Forelimb muscle (tissue), 1 donor: ENCODE measurements around the gene OCIAD1. TPM values are rescaled to one million over a fixed set of nuclear protein-coding genes. Genes with fewer than 3 reads are reported as not detected.
"Not testable (repeated sequence)": the region's sequence is repeated elsewhere in the genome, so short reads cannot be mapped to it uniquely, and the experiment has no call there.

Experiments
- DNase-seq: peaks from one replicate; pipeline ENCODE4 v3.0.0-alpha.2; 2013; ENCODE audit warnings: low read depth
- polyA plus RNA-seq: library from polyadenylated mRNA; unstranded; fragments of 120-200 nt; gene quantifications from one replicate; pipeline ENCODE4 v1.2.1, GENCODE V29; 2013; ENCODE audit not compliant: insufficient read length

The OCIAD1 gene, protein sequence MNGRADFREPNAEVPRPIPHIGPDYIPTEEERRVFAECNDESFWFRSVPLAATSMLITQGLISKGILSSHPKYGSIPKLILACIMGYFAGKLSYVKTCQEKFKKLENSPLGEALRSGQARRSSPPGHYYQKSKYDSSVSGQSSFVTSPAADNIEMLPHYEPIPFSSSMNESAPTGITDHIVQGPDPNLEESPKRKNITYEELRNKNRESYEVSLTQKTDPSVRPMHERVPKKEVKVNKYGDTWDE
- polyA plus RNA-seq = 208 TPM

DNA sequence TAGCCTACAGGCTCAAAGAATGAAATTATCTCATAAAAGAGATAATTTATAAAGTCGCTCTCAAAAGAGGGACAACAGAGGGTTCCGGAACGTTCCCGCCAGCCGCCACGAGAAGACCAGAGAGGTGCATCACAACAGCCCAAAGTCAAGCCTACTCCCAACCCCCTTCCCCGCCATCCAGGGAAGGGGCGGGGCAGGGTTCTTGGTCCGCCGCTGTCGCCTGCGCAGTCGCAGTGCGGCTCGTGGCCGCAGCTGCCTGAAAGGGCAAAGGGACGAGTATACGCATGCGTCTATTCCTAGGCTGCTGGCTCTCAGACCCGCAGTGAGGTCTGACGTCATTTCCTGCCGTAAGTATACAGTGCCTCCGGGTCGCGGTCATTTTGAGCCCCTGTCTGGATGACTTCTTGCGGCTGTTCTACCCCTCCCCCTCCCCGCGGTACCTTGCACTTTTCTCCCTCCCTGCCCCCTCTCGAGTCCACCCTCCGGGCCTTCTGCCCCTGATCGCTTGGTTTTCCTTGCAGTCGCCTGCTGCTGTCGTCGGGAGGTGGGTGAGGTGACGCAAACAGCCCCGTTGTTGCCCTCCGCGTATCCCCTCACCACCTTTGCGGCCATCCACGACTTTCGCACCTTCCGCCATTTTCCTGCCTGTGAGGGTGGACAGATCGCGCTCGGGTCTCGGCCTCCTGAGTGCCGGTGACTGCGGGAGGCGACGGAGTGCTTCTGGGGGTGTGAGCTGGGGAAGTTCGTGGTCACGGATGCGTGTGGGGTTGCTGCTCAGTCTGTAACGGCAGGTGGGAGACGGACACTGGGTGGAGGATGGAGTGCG is at the start of gene OCIAD1:
Gene OCIAD1, plus strand, starts transcription at position 383 of the 826 bp plus-strand sequence. CDS start 1,537 bp downstream, outside the sequence.
- peak; percentile 100 for DNase-seq

DNA sequence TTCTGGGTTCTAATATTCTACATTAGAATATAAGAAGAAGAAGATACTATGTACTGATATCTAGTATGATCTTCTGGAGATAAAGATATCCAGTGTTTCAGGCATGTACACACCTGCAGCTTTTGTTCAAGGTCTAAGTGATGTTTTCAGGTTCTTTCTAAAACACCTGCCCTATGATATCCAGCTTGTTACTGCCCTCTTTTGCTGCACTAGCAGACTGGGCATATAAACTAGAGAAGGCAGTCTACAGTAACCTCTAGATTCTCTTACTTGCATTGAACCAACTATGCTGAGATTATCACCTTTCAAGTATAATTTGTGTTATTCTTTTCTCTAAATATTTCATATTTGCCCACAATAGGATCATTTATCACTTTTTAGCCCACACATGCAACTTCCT is 48.9 kb upstream of the OCIAD1 start:
- DNase-seq = no peak

- no peak for DNase-seq
Measured at GRCh38 chr4:48785302-48785701, 45.6 kb upstream of the OCIAD1 start.

DNA sequence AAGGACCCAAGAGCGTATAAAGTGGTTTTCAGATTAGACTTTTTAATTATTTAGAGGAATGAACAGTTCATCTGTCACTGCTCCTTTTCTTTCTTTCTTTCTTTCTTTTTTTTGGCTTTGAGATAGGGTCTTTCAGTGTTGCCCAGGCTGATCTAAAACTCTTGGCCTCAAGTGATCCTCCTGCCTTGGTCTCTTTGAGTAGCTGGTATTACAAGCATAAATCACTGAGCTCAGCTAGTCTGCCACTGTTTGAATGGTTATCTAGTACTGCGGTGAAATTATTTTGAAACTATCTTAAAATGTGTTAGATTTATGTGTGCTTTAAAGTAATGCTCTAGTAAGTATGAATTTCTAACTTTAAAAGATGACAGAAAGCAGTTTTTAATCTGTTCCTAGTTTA is 44.3 kb upstream of the OCIAD1 start:
- no peak for DNase-seq

DNA sequence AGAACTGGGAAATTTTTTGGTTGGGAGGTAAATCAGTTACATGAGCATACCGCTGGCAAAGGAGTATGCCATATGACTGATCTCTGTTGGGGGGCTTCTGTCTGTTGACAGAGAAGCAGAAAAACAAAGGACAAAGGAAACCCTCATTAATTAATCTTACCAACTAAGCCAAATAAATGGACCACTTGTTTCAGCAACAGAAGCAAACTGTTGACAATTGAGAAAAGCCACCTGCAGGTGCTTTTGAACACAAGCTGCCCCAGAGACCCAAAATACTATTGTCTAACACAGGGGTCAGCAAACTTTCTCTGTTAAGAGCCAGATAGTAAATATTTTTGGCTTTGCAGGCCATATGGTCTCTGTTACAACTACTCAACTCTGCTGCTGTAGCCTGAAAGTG is 43.8 kb upstream of the OCIAD1 start:
- no peak for DNase-seq

GRCh38 chr4:48790561-48790960 is 40.3 kb upstream of the OCIAD1 start:
- DNase-seq = no peak

DNA sequence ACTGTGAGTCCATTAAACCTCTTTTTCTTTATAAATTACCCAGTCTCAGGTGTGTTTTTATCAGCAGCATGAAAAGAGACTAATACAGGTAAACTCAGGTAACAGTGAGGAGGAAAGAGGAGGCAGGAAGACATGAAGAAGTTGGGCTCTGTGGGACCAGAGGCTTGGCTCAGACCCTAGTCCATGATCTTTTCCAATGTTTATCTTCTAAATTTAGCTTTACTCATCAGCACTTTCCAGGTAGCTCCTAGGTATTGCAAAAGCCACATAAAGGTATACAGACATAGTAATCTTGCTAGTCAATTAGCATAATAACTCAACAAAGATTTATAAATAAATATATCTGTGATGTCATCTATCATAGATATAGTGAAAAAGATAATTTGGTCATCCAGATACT is 39.6 kb upstream of the OCIAD1 start:
- DNase-seq = no peak

DNA sequence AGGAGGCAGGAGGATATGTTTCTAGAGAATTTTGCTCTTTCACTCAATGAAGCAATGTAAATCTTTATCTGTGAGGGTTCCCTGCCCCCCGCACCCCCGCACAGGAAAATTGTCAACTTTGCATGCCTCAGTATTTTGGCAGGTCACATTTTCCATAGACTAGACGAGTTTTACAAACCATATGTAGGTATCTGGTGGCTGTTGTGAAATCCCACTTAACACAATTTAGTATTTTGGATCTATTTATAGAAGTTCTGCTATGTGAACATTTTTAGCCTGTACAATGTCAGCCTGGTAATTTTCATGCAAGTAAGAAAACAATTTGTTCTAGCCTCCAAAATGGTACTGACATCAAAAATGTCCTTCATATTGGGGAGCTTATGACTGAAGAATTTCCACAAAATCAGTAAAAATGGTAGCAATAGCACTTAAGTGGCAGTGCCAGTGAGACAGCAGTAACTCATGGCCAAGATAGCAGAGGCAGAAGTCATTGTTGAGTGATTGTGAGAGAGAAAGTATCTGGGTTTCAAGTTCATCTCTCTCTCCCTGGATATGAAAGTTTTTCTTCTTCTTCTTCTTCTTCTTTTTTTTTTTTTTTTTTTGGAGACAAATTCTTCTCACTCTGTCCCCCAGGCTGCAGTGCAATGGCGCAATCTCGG is 38.4 kb upstream of the OCIAD1 start:
- no peak for DNase-seq

- no peak for DNase-seq
Measured at GRCh38 chr4:48795108-48795507, 35.8 kb upstream of the OCIAD1 start.

- DNase-seq = no peak
Measured at GRCh38 chr4:48796191-48796926, 34.5 kb upstream of the OCIAD1 start.

DNA sequence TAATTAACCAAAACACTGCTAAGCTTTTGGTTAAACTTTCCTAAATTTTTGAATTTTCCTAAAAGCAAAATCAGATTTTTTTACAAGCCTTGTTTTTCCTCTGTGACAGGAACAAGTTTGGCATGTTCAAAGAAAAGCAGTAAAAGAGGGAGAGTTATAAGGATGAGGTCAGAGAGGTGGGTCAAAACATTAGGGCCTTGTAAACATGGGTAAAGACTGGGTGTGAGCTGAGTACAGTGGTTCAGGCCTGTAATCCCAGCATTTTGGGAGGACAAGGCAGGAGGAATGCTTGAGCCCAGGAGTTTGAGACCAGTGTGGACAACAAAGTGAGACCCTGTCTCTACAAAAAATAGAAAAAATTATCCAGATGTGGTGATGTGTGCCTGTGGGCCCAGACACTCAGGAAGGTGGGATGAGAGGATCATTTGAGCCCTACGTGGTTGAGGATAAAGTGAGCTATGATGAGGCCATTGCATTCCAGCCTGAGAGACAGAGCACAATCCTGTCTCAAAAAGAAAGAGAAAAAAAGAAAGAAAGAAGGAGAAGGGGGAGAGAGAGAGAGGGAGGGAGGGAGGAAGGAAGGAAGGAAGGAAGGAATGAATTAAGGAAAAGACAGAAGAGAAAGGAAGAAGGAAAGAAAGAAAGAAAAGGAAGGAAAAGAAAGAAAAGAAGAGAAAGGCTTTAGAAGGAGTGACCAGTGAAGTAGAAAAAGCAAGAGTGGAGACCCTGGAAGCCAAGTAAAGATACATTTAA is 33.8 kb upstream of the OCIAD1 start:
- no peak for DNase-seq

- no peak for DNase-seq
Measured at GRCh38 chr4:48798117-48798516, 32.8 kb upstream of the OCIAD1 start.

DNA sequence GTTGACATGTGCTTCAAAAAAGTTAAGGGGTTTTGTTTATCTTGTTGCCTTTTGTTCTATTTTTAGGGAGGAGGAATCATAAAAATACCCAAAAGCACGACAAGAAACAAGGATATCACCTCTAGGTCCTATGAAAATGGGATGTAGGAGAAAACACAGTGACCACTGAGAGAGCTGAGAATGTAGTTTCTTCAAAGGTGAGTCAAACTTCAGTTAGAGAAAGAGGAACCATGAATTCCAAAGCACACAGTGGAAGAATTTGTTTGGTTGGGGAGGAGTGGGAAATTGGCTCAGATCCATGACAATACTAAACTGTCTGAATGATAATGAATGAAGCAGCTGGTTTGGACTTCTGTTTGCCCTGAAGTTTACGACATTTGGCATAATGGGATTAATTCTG is 31.7 kb upstream of the OCIAD1 start:
- DNase-seq = no peak

- DNase-seq = not testable (repeated sequence)
Measured at GRCh38 chr4:48800155-48800554, 30.7 kb upstream of the OCIAD1 start.

DNA sequence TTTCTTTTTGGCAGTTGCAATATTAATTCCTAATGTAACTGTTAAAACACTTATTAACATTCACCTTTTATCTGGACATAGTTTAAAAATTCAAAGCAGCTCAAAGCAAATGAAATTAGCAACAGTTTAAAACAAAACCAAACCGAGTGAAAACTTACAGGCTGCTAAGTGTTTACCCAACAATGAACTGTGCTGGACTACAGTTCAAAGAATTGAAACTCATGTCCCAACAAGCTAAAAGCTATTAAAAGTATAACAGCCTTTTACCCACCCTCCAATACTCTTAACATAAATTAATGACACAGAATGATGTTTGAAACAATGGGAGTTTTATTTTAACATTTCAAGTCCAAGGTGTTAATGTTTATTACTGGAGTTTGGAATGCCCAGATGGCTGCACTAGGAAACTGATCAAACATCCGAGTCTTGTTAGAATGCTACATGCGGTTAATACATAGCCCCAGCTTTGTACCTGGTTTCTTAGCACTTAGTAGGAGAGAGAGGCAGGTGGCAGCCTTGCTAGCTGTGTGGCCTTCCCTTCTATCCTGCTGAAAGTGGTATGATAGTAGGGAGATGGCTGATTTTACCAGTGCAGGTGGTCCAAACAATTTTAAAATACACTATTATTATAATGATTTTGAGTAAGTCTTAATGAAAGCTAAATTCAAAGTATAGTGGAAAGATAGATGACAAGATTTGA is 29.7 kb upstream of the OCIAD1 start:
- no peak for DNase-seq

DNA sequence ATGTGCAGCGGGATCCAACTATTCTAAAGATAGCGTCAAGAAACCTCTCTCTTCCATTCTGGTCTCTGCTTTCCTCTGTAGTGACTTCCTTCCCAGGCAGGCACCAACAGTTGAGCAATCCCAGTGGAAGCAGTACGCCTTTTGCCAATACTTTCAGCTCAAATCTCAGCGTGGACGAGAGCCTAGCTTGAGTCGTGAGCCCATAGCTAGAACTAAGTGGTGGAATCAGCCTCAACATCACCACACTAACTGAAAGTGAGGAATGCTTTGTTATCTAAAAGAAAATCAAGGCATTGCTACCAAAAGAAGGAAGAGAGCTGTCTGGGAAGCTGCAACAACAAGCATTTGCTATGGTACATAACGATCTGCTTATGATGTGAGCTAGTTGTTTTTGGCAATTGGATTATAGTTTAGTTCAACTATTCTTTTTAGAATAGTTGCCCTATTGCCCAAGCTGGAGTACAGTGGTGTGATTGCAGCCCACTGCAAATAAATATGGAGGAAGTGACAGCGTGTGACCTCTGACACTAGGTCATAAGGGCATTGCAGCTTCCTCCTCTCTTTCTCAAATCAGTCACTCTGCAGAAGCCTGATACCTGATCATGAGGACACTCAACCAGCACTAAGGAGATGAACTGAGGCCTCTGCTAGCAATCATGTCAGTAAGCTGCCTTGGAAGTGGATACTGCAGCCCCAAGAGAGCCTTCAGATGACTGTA is 26.1 kb upstream of the OCIAD1 start:
- DNase-seq = no peak

DNA sequence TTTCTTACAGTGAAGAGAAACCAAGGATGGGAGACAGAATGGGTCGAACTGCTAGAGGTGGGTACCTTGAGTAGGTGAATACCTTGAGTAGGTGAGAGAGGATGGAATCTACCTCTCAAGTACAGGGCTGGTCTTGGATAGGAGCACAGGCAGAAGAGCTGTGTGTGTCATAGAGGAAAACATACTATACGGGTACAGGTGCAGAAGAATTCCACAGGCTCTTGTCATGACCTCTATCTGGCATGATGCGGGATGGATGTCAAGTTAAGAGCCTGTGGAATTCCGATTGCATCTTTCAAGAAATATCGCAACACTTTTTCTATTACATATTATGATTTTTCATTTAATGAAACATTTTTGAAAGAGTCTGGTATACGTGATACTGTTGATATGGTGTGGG is 18.0 kb upstream of the OCIAD1 start:
- DNase-seq = no peak

- DNase-seq = no peak
Measured at GRCh38 chr4:48813964-48814363, 16.9 kb upstream of the OCIAD1 start.

- DNase-seq = no peak
Measured at GRCh38 chr4:48815483-48815882, 15.4 kb upstream of the OCIAD1 start.

DNA sequence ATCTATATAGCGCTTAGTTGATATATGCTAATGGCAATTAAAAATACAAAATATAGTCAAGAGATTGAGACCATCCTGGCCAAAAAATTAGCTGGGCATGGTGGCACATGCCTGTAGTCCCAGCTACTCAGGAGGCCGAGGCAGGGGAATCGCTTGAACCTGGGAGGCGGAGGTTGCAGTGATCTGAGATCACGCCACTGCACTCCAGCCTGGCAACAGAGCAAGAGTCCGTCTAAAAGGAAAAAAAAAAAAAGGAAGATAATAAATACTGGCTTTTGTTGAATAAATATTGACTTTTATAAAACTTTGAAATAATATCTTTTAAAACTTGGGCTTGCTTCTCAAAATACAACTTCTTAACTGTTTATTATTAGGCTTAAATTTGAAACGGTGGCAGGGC is 14.6 kb upstream of the OCIAD1 start:
- not testable (repeated sequence) for DNase-seq
